ENCODE measurements around the gene SGMS1.

GRCh38 chr10:50595785-50596184 lies 28.0 kb downstream of the SGMS1 start:
- TF ChIP-seq, protein P1, sequence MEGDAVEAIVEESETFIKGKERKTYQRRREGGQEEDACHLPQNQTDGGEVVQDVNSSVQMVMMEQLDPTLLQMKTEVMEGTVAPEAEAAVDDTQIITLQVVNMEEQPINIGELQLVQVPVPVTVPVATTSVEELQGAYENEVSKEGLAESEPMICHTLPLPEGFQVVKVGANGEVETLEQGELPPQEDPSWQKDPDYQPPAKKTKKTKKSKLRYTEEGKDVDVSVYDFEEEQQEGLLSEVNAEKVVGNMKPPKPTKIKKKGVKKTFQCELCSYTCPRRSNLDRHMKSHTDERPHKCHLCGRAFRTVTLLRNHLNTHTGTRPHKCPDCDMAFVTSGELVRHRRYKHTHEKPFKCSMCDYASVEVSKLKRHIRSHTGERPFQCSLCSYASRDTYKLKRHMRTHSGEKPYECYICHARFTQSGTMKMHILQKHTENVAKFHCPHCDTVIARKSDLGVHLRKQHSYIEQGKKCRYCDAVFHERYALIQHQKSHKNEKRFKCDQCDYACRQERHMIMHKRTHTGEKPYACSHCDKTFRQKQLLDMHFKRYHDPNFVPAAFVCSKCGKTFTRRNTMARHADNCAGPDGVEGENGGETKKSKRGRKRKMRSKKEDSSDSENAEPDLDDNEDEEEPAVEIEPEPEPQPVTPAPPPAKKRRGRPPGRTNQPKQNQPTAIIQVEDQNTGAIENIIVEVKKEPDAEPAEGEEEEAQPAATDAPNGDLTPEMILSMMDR (IDR thresholded peaks at IDR 0.05; ENCODE audit: insufficient read depth, low read depth, low read length): no peak
- no peak for TF ChIP-seq EZH2 (IDR thresholded peaks at IDR 0.05; ENCODE audit: insufficient read depth, low read length)
